ENCODE results near the gene UBE2QL1.
A peak's percentile ranks its signal among the peaks of the same experiment; 100 is the strongest.

UBE2QL1 gene

DNA sequence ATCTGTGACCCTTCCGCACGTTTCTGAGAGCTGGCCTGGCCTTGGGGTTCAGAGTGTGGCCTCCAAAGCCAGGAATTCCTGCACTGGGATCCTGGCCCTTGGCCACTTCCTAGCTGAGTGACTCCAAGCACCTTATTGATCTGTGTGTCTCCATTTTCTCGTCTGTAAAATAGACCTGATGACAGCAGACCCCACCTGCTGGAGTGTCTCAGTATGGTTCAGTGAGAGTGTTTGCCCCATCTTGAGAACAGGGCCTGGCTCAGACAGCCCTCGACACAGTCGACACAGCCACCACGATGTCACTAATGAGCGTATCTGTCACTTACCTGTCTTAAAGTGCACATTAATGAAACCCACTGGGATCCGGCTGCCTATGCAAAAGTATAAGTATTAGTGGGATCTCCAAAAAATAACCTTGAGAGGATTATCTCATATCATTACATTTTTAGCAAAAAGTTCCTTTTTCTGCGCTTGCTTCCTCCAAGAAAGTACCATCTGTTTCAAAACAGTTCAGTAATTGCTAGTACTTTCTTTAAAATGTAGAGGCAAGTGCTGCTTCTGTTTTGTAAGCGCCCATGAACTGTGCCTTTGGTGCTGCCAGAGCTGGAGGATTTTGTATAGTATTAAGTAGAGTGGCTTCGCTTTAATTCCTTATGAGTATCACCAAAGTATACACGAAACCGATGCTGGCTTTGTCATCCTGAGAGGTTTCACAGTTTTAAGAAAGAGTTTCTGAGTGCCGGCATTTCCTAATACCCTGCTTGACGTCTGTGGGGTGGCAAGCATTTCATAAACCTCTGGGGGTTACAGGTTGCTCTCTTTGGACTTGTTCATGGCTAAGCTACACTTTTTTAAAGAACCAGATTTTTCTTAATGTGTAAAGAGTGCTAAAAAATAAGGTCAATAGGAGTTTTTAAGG lies 31.7 kb downstream of the UBE2QL1 start:
- Histone ChIP-seq H3K36me3 (ENCODE audit: low read depth) (no peaks in the 10 kb centered on the region), H3K4me3 (ENCODE audit: severe bottlenecking) (no peak overlapping the region), H3K27ac (ENCODE audit: poor library complexity, severe bottlenecking) (no peak overlapping the region), H3K4me1 (ENCODE audit: insufficient read depth, poor library complexity, severe bottlenecking) (no peaks in the 10 kb centered on the region), H3K27me3 (ENCODE audit: insufficient read depth, poor library complexity, severe bottlenecking) (no peaks in the 10 kb centered on the region), H3K9me3 (ENCODE audit: severe bottlenecking) (no peaks in the 10 kb centered on the region)
- DNase-seq (ENCODE audit: low spot score): no peak
- 0 out of 3 replicates have a peak, but pooled peaks have one; percentile 38 for ATAC-seq (ENCODE audit: low read depth)
- TF ChIP-seq, protein P1, sequence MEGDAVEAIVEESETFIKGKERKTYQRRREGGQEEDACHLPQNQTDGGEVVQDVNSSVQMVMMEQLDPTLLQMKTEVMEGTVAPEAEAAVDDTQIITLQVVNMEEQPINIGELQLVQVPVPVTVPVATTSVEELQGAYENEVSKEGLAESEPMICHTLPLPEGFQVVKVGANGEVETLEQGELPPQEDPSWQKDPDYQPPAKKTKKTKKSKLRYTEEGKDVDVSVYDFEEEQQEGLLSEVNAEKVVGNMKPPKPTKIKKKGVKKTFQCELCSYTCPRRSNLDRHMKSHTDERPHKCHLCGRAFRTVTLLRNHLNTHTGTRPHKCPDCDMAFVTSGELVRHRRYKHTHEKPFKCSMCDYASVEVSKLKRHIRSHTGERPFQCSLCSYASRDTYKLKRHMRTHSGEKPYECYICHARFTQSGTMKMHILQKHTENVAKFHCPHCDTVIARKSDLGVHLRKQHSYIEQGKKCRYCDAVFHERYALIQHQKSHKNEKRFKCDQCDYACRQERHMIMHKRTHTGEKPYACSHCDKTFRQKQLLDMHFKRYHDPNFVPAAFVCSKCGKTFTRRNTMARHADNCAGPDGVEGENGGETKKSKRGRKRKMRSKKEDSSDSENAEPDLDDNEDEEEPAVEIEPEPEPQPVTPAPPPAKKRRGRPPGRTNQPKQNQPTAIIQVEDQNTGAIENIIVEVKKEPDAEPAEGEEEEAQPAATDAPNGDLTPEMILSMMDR (IDR thresholded peaks at IDR 0.05; ENCODE audit: poor library complexity, severe bottlenecking): peak; percentile 16

DNA sequence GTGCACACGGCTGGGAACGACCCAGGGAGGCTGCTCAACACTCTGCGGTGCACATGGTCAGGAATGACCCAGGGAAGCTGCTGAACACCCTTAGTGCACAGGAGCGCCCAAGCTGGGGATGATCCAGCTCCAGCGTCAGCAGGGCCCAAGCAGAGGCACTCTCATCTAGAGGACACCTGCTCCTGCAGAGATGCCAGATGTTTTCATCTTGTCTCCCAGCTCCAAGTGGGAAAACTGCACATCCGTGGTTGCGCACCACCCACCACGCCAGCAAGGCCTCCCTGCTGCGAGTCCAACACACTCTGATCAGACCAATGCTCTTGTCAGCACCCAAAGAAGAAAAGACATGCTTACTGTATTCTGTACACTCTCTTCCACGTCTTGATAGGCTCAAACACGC lies 34.1 kb downstream of the UBE2QL1 start:
- no peak for DNase-seq (ENCODE audit: low spot score)

DNA sequence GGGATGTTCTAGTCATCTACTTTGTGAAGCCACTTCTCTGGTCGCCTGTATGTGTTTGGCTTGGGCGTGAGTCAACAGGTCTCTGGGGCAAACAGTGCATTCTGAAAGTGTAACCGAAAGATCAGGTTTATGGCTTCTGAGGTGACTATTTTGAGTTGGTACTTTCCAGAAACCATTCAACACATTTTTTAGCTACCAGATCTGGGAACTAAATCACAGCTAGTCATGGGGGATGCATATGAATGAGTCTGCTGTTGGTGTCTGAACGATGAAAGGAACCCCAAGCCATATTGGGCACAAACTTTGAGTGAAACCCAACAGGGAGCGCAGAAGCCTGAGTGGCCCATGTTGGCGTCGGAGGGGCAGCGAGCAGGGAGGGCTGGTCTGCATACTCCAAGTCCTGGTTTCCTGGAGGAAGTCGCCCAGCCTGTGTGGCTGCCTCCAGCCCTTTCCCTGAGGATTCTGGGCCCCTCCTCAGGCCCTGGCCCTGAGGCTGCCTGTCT lies 35.3 kb downstream of the UBE2QL1 start:
- Histone ChIP-seq H3K27ac (ENCODE audit: poor library complexity, severe bottlenecking) (no peak overlapping the region), H3K36me3 (ENCODE audit: low read depth) (no peaks in the 10 kb centered on the region), H3K9me3 (ENCODE audit: severe bottlenecking) (no peaks in the 10 kb centered on the region), H3K4me1 (ENCODE audit: insufficient read depth, poor library complexity, severe bottlenecking) (no peaks in the 10 kb centered on the region), H3K4me3 (ENCODE audit: severe bottlenecking) (no peak overlapping the region), H3K27me3 (ENCODE audit: insufficient read depth, poor library complexity, severe bottlenecking) (no peaks in the 10 kb centered on the region)
- DNase-seq (ENCODE audit: low spot score) (no peak), ATAC-seq (ENCODE audit: low read depth) (no peak)
- TF ChIP-seq, protein P1 (IDR thresholded peaks at IDR 0.05; ENCODE audit: poor library complexity, severe bottlenecking): no peak

More for the DNA sequence above, 34.1 kb downstream of the UBE2QL1 start:
- no peak overlapping the region for H3K4me3 ChIP-seq (ENCODE audit: severe bottlenecking)
- no peak for ATAC-seq (ENCODE audit: low read depth)
- H3K4me1 ChIP-seq (ENCODE audit: insufficient read depth, poor library complexity, severe bottlenecking): no peaks in the 10 kb centered on the region
- TF ChIP-seq, protein P1 (IDR thresholded peaks at IDR 0.05; ENCODE audit: poor library complexity, severe bottlenecking): no peak
- no peaks in the 10 kb centered on the region for H3K27me3 ChIP-seq (ENCODE audit: insufficient read depth, poor library complexity, severe bottlenecking)
- H3K36me3 ChIP-seq (ENCODE audit: low read depth): no peaks in the 10 kb centered on the region
- no peak overlapping the region for H3K27ac ChIP-seq (ENCODE audit: poor library complexity, severe bottlenecking)
- no peaks in the 10 kb centered on the region for H3K9me3 ChIP-seq (ENCODE audit: severe bottlenecking)

DNA sequence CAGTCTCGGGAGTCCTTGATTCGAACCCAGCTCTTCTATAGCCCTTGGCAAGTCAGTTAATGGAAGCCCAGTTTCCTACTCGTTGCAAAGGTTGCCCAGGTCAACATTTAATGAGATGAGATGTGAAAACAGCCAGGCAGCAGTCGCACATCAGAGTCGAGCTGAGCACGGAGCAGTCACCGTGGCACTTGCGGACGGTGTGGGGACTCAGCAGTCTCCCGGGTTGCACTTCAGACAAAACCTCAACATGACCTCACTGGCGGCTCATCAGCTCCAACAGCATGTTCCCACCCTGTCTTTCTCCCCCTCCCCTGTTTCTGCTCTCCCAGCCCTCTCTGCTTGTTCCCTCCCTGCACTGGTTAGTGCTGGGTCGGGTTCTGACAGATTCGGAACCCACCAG lies 35.8 kb downstream of the UBE2QL1 start:
- Histone ChIP-seq H3K4me3 (ENCODE audit: severe bottlenecking) (no peak overlapping the region), H3K36me3 (ENCODE audit: low read depth) (no peaks in the 10 kb centered on the region), H3K4me1 (ENCODE audit: insufficient read depth, poor library complexity, severe bottlenecking) (no peaks in the 10 kb centered on the region), H3K27ac (ENCODE audit: poor library complexity, severe bottlenecking) (no peak overlapping the region), H3K27me3 (ENCODE audit: insufficient read depth, poor library complexity, severe bottlenecking) (no peaks in the 10 kb centered on the region), H3K9me3 (ENCODE audit: severe bottlenecking) (no peaks in the 10 kb centered on the region)
- DNase-seq (ENCODE audit: low spot score) (no peak), ATAC-seq (ENCODE audit: low read depth) (no peak)
- TF ChIP-seq, protein P1 (IDR thresholded peaks at IDR 0.05; ENCODE audit: poor library complexity, severe bottlenecking): no peak

DNA sequence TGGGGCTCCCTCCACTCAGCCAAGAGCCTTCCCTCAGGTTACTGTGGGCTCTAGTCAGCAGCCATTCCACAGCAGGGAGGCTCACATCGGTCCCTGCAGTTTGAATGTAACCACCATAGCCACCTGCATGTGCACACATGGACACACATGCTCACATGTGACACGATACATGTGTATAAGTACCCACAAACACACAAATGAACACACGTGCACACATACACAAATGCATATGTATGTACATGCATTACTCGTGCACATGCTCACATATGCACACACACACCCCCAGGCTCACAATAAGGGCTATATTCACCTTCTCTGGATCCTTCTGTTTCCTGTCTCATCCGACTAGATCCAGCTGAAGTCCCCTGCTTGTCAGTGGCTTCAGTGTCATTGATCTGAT lies 36.2 kb downstream of the UBE2QL1 start:
- Histone ChIP-seq H3K36me3 (ENCODE audit: low read depth) (no peaks in the 10 kb centered on the region), H3K27me3 (ENCODE audit: insufficient read depth, poor library complexity, severe bottlenecking) (no peaks in the 10 kb centered on the region), H3K4me3 (ENCODE audit: severe bottlenecking) (no peak overlapping the region), H3K27ac (ENCODE audit: poor library complexity, severe bottlenecking) (no peak overlapping the region), H3K9me3 (ENCODE audit: severe bottlenecking) (no peaks in the 10 kb centered on the region), H3K4me1 (ENCODE audit: insufficient read depth, poor library complexity, severe bottlenecking) (no peaks in the 10 kb centered on the region)
- no peak for DNase-seq (ENCODE audit: low spot score)
- no peak for ATAC-seq (ENCODE audit: low read depth)
- TF ChIP-seq, protein P1 (IDR thresholded peaks at IDR 0.05; ENCODE audit: poor library complexity, severe bottlenecking): no peak

All from RWPE2 (cell line).